ENCODE measurements around the gene FGF4.

FGF4 gene

GRCh38 chr11:69775163-69775755 is at the start of gene FGF4:
FGF4 (minus strand) TSS chr11:69775341; CDS start chr11:69775084, 257 bp downstream.
- H3K27ac ChIP-seq: no peak within 1 kb of the TSS
- TF ChIP-seq, protein P1, sequence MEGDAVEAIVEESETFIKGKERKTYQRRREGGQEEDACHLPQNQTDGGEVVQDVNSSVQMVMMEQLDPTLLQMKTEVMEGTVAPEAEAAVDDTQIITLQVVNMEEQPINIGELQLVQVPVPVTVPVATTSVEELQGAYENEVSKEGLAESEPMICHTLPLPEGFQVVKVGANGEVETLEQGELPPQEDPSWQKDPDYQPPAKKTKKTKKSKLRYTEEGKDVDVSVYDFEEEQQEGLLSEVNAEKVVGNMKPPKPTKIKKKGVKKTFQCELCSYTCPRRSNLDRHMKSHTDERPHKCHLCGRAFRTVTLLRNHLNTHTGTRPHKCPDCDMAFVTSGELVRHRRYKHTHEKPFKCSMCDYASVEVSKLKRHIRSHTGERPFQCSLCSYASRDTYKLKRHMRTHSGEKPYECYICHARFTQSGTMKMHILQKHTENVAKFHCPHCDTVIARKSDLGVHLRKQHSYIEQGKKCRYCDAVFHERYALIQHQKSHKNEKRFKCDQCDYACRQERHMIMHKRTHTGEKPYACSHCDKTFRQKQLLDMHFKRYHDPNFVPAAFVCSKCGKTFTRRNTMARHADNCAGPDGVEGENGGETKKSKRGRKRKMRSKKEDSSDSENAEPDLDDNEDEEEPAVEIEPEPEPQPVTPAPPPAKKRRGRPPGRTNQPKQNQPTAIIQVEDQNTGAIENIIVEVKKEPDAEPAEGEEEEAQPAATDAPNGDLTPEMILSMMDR (conservative IDR thresholded peaks at IDR 0.05): no peak

GRCh38 chr11:69823641-69824265 is 48.6 kb upstream of the FGF4 start:
- no peak overlapping the region for H3K27ac ChIP-seq
- TF ChIP-seq, protein P1 (conservative IDR thresholded peaks at IDR 0.05): no peak

DNA sequence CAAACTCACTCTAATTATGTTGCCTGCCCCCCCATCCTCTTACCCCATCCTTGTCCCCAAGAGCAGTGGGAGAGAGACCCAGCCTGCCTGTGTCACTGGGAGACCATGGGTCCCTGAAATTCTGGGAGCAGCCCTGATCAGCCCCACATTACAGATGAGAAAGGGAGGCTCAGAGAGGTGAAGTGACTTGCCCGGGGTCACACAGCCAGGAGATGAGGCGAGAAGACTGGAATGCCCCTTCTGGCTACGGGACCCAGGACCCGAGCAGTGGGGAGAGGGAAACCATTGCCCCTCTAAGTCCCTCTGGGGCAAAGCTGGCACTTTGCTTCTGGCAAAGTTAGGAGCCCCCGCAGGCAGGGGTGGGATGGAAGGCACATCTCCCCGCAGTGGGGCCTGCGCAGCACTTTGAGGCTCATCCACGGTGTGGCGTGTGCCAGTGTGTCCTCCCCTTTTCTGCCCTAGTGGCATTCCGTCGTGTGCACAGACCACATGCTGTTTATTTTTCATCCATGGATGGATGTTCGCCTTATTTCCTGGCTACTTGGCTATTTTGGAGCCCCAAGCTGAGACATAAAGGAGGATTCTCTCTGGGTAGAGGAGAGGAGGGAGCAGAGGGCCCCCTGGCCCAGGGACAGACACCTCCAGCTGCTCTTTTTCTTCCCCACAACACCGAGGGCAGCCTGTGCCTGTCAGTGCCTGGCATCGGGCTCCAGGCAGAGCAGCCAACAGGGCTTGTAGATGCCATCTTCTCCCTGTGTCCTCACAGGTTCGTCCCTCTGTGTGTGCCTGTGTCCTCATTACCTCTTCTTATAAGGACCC is 47.7 kb upstream of the FGF4 start:
- TF ChIP-seq, protein P1 (conservative IDR thresholded peaks at IDR 0.05): no peak
- H3K27ac ChIP-seq: no peak overlapping the region

- no peak overlapping the region for H3K27ac ChIP-seq
- TF ChIP-seq, protein P1 (conservative IDR thresholded peaks at IDR 0.05): no peak
Measured at GRCh38 chr11:69821511-69822040, 46.4 kb upstream of the FGF4 start.

DNA sequence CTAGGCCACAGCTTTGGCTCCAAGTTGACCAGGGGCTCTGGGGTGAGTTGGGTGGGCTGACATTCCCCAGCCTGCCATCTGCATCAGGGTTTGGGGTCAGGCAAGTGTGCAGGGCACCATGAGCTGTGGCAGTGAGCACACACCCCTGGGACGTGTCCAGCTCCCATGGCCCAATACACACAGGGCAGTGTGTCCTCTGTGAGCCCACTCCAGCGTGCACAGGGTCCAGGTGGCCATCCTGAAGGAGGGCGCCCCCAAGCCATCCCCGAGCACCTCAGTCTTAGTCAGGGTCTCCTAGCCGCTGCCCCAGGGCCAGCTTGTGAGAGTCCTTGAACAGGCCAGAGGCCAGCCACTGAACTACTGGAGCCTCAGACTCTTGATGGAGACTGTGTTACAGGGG is 45.3 kb upstream of the FGF4 start:
- TF ChIP-seq, protein P1 (conservative IDR thresholded peaks at IDR 0.05): no peak
- no peak overlapping the region for H3K27ac ChIP-seq

GRCh38 chr11:69819541-69820070 is 44.5 kb upstream of the FGF4 start:
- TF ChIP-seq, protein P1 (conservative IDR thresholded peaks at IDR 0.05): peak; percentile 15
- no peak overlapping the region for H3K27ac ChIP-seq

Data from VCaP (cell line).